Epithelial cell of esophagus (primary cell): ENCODE measurements around the gene LENEP.

ENCODE experiments used
- DNase-seq: peaks from one replicate; pipeline ENCODE4 v3.0.0; 2010; ENCODE audit warnings: low read depth
- H3K4me3 ChIP-seq: 2 replicates; pipeline ENCODE4 v1.5.1; 2011; ENCODE audit warnings: mild to moderate bottlenecking, low read length, control low read depth
- CTCF ChIP-seq: IDR thresholded peaks from 2 replicates; pipeline ENCODE4 v1.5.1; 2011; ENCODE audit warnings: low read depth, mild to moderate bottlenecking, low read length, control low read depth, inconsistent platforms; ENCODE audit not compliant: insufficient read depth; ENCODE audit errors: missing control alignments

LENEP gene

GRCh38 chr1:155043301-155043702 lies 49.9 kb downstream of the LENEP start:
- no peak for TF ChIP-seq CTCF
- no peak for DNase-seq
- H3K4me3 ChIP-seq = no peak overlapping the region

DNA sequence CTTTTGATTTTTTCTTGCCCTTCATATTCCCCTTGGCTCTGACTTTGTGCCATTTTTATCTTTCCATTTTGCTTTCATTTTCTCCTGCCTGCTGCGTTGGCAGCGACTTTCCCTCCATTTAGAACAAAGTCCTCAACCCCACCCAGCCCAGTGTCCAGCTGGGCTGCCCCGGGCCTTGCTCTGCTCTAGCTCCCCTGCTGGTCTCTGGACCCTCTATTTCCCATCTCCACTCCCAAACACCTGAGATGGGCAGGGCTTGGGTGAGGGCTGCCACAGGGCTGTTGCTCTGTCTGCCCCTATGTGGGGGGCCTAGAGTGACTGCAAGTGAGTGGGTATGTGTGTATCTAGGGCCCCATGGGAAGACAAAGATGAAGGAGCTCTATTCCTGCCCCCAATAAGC lies 50.4 kb downstream of the LENEP start:
- no peak for TF ChIP-seq CTCF
- no peak overlapping the region for H3K4me3 ChIP-seq
- DNase-seq = no peak
